Measurements from ENCODE around the gene SOX5. TPM values are rescaled to one million over a fixed set of nuclear protein-coding genes. Genes with fewer than 3 reads are reported as not detected.

SOX5 gene
- total and polyA plus RNA-seq, 2 donors, result 0.64 to 2.0 TPM

GRCh38 chr12:23684121-23684520 lies 265.3 kb downstream of the SOX5 start:
- no peak for DNase-seq (ENCODE audit: low read depth in 6 of 9, low spot score in 9 of 9)
- H3K27ac ChIP-seq (ENCODE audit: low read depth in 1 of 2, low read length in 1 of 2), result no peak overlapping the region
- no peak overlapping the region for H3K4me3 ChIP-seq (ENCODE audit: low read length in 2 of 2)
- no peaks in the 10 kb centered on the region for H3K4me1 ChIP-seq (ENCODE audit: control insufficient read depth in 2 of 2, insufficient read depth in 2 of 2, low read length in 2 of 2)
- WGBS, result 95% methylated on average over 1 of the region's 1 CpG
- H3K27me3 ChIP-seq (ENCODE audit: control insufficient read depth in 2 of 2, insufficient read depth in 1 of 2, low read length in 1 of 2), result no peaks in the 10 kb centered on the region
- no peaks in the 10 kb centered on the region for H3K36me3 ChIP-seq (ENCODE audit: control insufficient read depth in 2 of 2, insufficient read depth in 2 of 2, low read length in 1 of 2)
- no peaks in the 10 kb centered on the region for H3K9me3 ChIP-seq (ENCODE audit: control insufficient read depth in 2 of 2, insufficient read depth in 1 of 2, low read length in 1 of 2)

- Histone ChIP-seq H3K27me3 (ENCODE audit: control insufficient read depth in 2 of 2, insufficient read depth in 1 of 2, low read length in 1 of 2) (no peaks in the 10 kb centered on the region), H3K4me3 (ENCODE audit: low read length in 2 of 2) (no peak overlapping the region), H3K27ac (ENCODE audit: low read depth in 1 of 2, low read length in 1 of 2) (no peak overlapping the region), H3K36me3 (ENCODE audit: control insufficient read depth in 2 of 2, insufficient read depth in 2 of 2, low read length in 1 of 2) (no peaks in the 10 kb centered on the region), H3K4me1 (ENCODE audit: control insufficient read depth in 2 of 2, insufficient read depth in 2 of 2, low read length in 2 of 2) (no peaks in the 10 kb centered on the region), H3K9me3 (ENCODE audit: control insufficient read depth in 2 of 2, insufficient read depth in 1 of 2, low read length in 1 of 2) (no peaks in the 10 kb centered on the region)
- DNase-seq (ENCODE audit: low read depth in 6 of 9, low spot score in 9 of 9), result no peak
These were observed 268.2 kb downstream of the SOX5 start for GRCh38 chr12:23681237-23681636.

GRCh38 chr12:23674064-23674463 lies 275.4 kb downstream of the SOX5 start:
- no peaks in the 10 kb centered on the region for H3K36me3 ChIP-seq (ENCODE audit: control insufficient read depth in 2 of 2, insufficient read depth in 2 of 2, low read length in 1 of 2)
- WGBS, result 94% methylated on average over 7 of the region's 7 CpGs
- no peaks in the 10 kb centered on the region for H3K9me3 ChIP-seq (ENCODE audit: control insufficient read depth in 2 of 2, insufficient read depth in 1 of 2, low read length in 1 of 2)
- H3K27ac ChIP-seq (ENCODE audit: low read depth in 1 of 2, low read length in 1 of 2), result no peak overlapping the region
- H3K27me3 ChIP-seq (ENCODE audit: control insufficient read depth in 2 of 2, insufficient read depth in 1 of 2, low read length in 1 of 2), result no peaks in the 10 kb centered on the region
- DNase-seq (ENCODE audit: low read depth in 6 of 9, low spot score in 9 of 9), result no peak
- H3K4me1 ChIP-seq (ENCODE audit: control insufficient read depth in 2 of 2, insufficient read depth in 2 of 2, low read length in 2 of 2), result no peaks in the 10 kb centered on the region
- no peak overlapping the region for H3K4me3 ChIP-seq (ENCODE audit: low read length in 2 of 2)

- 88% methylated on average over 3 of the region's 3 CpGs for WGBS
- H3K36me3 ChIP-seq (ENCODE audit: control insufficient read depth in 2 of 2, insufficient read depth in 2 of 2, low read length in 1 of 2), result no peaks in the 10 kb centered on the region
These were observed 277.6 kb downstream of the SOX5 start for GRCh38 chr12:23671881-23672280.

GRCh38 chr12:23670684-23671083 lies 278.8 kb downstream of the SOX5 start:
- no peak for DNase-seq (ENCODE audit: low read depth in 6 of 9, low spot score in 9 of 9)
- Histone ChIP-seq H3K9me3 (ENCODE audit: control insufficient read depth in 2 of 2, insufficient read depth in 1 of 2, low read length in 1 of 2) (no peaks in the 10 kb centered on the region), H3K4me1 (ENCODE audit: control insufficient read depth in 2 of 2, insufficient read depth in 2 of 2, low read length in 2 of 2) (no peaks in the 10 kb centered on the region), H3K4me3 (ENCODE audit: low read length in 2 of 2) (no peak overlapping the region), H3K36me3 (ENCODE audit: control insufficient read depth in 2 of 2, insufficient read depth in 2 of 2, low read length in 1 of 2) (no peaks in the 10 kb centered on the region), H3K27me3 (ENCODE audit: control insufficient read depth in 2 of 2, insufficient read depth in 1 of 2, low read length in 1 of 2) (no peaks in the 10 kb centered on the region), H3K27ac (ENCODE audit: low read depth in 1 of 2, low read length in 1 of 2) (no peak overlapping the region)
- WGBS, result 78% methylated on average over 2 of the region's 2 CpGs

More at GRCh38 chr12:23671881-23672280, 277.6 kb downstream of the SOX5 start:
- Histone ChIP-seq H3K9me3 (ENCODE audit: control insufficient read depth in 2 of 2, insufficient read depth in 1 of 2, low read length in 1 of 2) (no peaks in the 10 kb centered on the region), H3K27ac (ENCODE audit: low read depth in 1 of 2, low read length in 1 of 2) (no peak overlapping the region), H3K27me3 (ENCODE audit: control insufficient read depth in 2 of 2, insufficient read depth in 1 of 2, low read length in 1 of 2) (no peaks in the 10 kb centered on the region), H3K4me3 (ENCODE audit: low read length in 2 of 2) (no peak overlapping the region), H3K4me1 (ENCODE audit: control insufficient read depth in 2 of 2, insufficient read depth in 2 of 2, low read length in 2 of 2) (no peaks in the 10 kb centered on the region)
- no peak for DNase-seq (ENCODE audit: low read depth in 6 of 9, low spot score in 9 of 9)

- 91% methylated on average over 6 of the region's 6 CpGs for WGBS
- no peak for DNase-seq (ENCODE audit: low read depth in 6 of 9, low spot score in 9 of 9)
- Histone ChIP-seq H3K4me3 (ENCODE audit: low read length in 2 of 2) (no peak overlapping the region), H3K36me3 (ENCODE audit: control insufficient read depth in 2 of 2, insufficient read depth in 2 of 2, low read length in 1 of 2) (no peaks in the 10 kb centered on the region), H3K4me1 (ENCODE audit: control insufficient read depth in 2 of 2, insufficient read depth in 2 of 2, low read length in 2 of 2) (no peaks in the 10 kb centered on the region), H3K27ac (ENCODE audit: low read depth in 1 of 2, low read length in 1 of 2) (no peak overlapping the region), H3K27me3 (ENCODE audit: control insufficient read depth in 2 of 2, insufficient read depth in 1 of 2, low read length in 1 of 2) (no peaks in the 10 kb centered on the region), H3K9me3 (ENCODE audit: control insufficient read depth in 2 of 2, insufficient read depth in 1 of 2, low read length in 1 of 2) (no peaks in the 10 kb centered on the region)
These were observed 279.8 kb downstream of the SOX5 start for GRCh38 chr12:23669691-23670090.

- H3K36me3 ChIP-seq (ENCODE audit: control insufficient read depth in 2 of 2, insufficient read depth in 2 of 2, low read length in 1 of 2), result no peaks in the 10 kb centered on the region
- WGBS, result 77% methylated on average over 5 of the region's 5 CpGs
These were observed 282.6 kb downstream of the SOX5 start for GRCh38 chr12:23666866-23667265.

GRCh38 chr12:23662966-23663365 lies 286.5 kb downstream of the SOX5 start:
- H3K9me3 ChIP-seq (ENCODE audit: control insufficient read depth in 2 of 2, insufficient read depth in 1 of 2, low read length in 1 of 2), result no peaks in the 10 kb centered on the region
- H3K27ac ChIP-seq (ENCODE audit: low read depth in 1 of 2, low read length in 1 of 2), result no peak overlapping the region
- no peaks in the 10 kb centered on the region for H3K4me1 ChIP-seq (ENCODE audit: control insufficient read depth in 2 of 2, insufficient read depth in 2 of 2, low read length in 2 of 2)
- H3K27me3 ChIP-seq (ENCODE audit: control insufficient read depth in 2 of 2, insufficient read depth in 1 of 2, low read length in 1 of 2), result no peaks in the 10 kb centered on the region
- no peak overlapping the region for H3K4me3 ChIP-seq (ENCODE audit: low read length in 2 of 2)
- DNase-seq (ENCODE audit: low read depth in 6 of 9, low spot score in 9 of 9), result no peak
- WGBS, result 90% methylated on average over 3 of the region's 3 CpGs
- no peaks in the 10 kb centered on the region for H3K36me3 ChIP-seq (ENCODE audit: control insufficient read depth in 2 of 2, insufficient read depth in 2 of 2, low read length in 1 of 2)

More at GRCh38 chr12:23666866-23667265, 282.6 kb downstream of the SOX5 start:
- Histone ChIP-seq H3K27ac (ENCODE audit: low read depth in 1 of 2, low read length in 1 of 2) (no peak overlapping the region), H3K4me3 (ENCODE audit: low read length in 2 of 2) (no peak overlapping the region), H3K4me1 (ENCODE audit: control insufficient read depth in 2 of 2, insufficient read depth in 2 of 2, low read length in 2 of 2) (no peaks in the 10 kb centered on the region), H3K27me3 (ENCODE audit: control insufficient read depth in 2 of 2, insufficient read depth in 1 of 2, low read length in 1 of 2) (no peaks in the 10 kb centered on the region), H3K9me3 (ENCODE audit: control insufficient read depth in 2 of 2, insufficient read depth in 1 of 2, low read length in 1 of 2) (no peaks in the 10 kb centered on the region)
- DNase-seq (ENCODE audit: low read depth in 6 of 9, low spot score in 9 of 9), result no peak

GRCh38 chr12:23659131-23659530 lies 290.3 kb downstream of the SOX5 start:
- H3K9me3 ChIP-seq (ENCODE audit: control insufficient read depth in 2 of 2, insufficient read depth in 1 of 2, low read length in 1 of 2), result no peaks in the 10 kb centered on the region
- H3K4me1 ChIP-seq (ENCODE audit: control insufficient read depth in 2 of 2, insufficient read depth in 2 of 2, low read length in 2 of 2), result no peaks in the 10 kb centered on the region
- WGBS, result 96% methylated on average over 6 of the region's 6 CpGs
- no peak overlapping the region for H3K4me3 ChIP-seq (ENCODE audit: low read length in 2 of 2)
- H3K36me3 ChIP-seq (ENCODE audit: control insufficient read depth in 2 of 2, insufficient read depth in 2 of 2, low read length in 1 of 2), result no peaks in the 10 kb centered on the region
- no peak for DNase-seq (ENCODE audit: low read depth in 6 of 9, low spot score in 9 of 9)
- no peak overlapping the region for H3K27ac ChIP-seq (ENCODE audit: low read depth in 1 of 2, low read length in 1 of 2)
- no peaks in the 10 kb centered on the region for H3K27me3 ChIP-seq (ENCODE audit: control insufficient read depth in 2 of 2, insufficient read depth in 1 of 2, low read length in 1 of 2)

- H3K9me3 ChIP-seq (ENCODE audit: control insufficient read depth in 2 of 2, insufficient read depth in 1 of 2, low read length in 1 of 2), result no peaks in the 10 kb centered on the region
- no peak overlapping the region for H3K27ac ChIP-seq (ENCODE audit: low read depth in 1 of 2, low read length in 1 of 2)
- H3K4me3 ChIP-seq (ENCODE audit: low read length in 2 of 2), result no peak overlapping the region
- no peaks in the 10 kb centered on the region for H3K36me3 ChIP-seq (ENCODE audit: control insufficient read depth in 2 of 2, insufficient read depth in 2 of 2, low read length in 1 of 2)
- DNase-seq (ENCODE audit: low read depth in 6 of 9, low spot score in 9 of 9), result no peak
- H3K27me3 ChIP-seq (ENCODE audit: control insufficient read depth in 2 of 2, insufficient read depth in 1 of 2, low read length in 1 of 2), result no peaks in the 10 kb centered on the region
- 90% methylated on average over 1 of the region's 1 CpG for WGBS
- H3K4me1 ChIP-seq (ENCODE audit: control insufficient read depth in 2 of 2, insufficient read depth in 2 of 2, low read length in 2 of 2), result no peaks in the 10 kb centered on the region
These were observed 291.9 kb downstream of the SOX5 start for GRCh38 chr12:23657598-23657997.

Data from thymus (tissue), 11 donors.